ENCODE results near the gene NRG2. TPM values are rescaled to one million over a fixed set of nuclear protein-coding genes. Genes with fewer than 3 reads are reported as not detected.

Gene NRG2
- total and polyA plus RNA-seq, 2 experiments from 2014 or later, result 0.37 to 1.3 TPM

DNA sequence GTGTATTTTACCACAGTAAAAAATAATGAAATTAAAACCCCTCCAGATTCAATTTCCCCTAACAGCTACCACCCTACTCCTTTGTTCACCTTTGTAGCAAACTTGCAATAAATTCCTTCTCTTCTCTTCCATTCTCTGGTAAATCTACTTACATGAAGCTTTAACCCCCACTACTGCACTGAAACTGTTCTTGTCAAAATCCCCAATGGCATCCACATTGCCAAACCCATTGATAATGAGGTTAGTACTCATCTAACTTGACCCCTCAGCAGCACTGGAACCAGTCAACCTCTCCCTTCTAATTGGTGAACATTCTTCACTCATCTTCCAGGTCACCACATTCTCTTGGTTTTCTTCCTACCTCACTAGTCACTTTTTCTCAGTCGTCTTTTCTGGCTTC lies 29.6 kb downstream of the NRG2 start (continued):
- TF ChIP-seq, protein P1, sequence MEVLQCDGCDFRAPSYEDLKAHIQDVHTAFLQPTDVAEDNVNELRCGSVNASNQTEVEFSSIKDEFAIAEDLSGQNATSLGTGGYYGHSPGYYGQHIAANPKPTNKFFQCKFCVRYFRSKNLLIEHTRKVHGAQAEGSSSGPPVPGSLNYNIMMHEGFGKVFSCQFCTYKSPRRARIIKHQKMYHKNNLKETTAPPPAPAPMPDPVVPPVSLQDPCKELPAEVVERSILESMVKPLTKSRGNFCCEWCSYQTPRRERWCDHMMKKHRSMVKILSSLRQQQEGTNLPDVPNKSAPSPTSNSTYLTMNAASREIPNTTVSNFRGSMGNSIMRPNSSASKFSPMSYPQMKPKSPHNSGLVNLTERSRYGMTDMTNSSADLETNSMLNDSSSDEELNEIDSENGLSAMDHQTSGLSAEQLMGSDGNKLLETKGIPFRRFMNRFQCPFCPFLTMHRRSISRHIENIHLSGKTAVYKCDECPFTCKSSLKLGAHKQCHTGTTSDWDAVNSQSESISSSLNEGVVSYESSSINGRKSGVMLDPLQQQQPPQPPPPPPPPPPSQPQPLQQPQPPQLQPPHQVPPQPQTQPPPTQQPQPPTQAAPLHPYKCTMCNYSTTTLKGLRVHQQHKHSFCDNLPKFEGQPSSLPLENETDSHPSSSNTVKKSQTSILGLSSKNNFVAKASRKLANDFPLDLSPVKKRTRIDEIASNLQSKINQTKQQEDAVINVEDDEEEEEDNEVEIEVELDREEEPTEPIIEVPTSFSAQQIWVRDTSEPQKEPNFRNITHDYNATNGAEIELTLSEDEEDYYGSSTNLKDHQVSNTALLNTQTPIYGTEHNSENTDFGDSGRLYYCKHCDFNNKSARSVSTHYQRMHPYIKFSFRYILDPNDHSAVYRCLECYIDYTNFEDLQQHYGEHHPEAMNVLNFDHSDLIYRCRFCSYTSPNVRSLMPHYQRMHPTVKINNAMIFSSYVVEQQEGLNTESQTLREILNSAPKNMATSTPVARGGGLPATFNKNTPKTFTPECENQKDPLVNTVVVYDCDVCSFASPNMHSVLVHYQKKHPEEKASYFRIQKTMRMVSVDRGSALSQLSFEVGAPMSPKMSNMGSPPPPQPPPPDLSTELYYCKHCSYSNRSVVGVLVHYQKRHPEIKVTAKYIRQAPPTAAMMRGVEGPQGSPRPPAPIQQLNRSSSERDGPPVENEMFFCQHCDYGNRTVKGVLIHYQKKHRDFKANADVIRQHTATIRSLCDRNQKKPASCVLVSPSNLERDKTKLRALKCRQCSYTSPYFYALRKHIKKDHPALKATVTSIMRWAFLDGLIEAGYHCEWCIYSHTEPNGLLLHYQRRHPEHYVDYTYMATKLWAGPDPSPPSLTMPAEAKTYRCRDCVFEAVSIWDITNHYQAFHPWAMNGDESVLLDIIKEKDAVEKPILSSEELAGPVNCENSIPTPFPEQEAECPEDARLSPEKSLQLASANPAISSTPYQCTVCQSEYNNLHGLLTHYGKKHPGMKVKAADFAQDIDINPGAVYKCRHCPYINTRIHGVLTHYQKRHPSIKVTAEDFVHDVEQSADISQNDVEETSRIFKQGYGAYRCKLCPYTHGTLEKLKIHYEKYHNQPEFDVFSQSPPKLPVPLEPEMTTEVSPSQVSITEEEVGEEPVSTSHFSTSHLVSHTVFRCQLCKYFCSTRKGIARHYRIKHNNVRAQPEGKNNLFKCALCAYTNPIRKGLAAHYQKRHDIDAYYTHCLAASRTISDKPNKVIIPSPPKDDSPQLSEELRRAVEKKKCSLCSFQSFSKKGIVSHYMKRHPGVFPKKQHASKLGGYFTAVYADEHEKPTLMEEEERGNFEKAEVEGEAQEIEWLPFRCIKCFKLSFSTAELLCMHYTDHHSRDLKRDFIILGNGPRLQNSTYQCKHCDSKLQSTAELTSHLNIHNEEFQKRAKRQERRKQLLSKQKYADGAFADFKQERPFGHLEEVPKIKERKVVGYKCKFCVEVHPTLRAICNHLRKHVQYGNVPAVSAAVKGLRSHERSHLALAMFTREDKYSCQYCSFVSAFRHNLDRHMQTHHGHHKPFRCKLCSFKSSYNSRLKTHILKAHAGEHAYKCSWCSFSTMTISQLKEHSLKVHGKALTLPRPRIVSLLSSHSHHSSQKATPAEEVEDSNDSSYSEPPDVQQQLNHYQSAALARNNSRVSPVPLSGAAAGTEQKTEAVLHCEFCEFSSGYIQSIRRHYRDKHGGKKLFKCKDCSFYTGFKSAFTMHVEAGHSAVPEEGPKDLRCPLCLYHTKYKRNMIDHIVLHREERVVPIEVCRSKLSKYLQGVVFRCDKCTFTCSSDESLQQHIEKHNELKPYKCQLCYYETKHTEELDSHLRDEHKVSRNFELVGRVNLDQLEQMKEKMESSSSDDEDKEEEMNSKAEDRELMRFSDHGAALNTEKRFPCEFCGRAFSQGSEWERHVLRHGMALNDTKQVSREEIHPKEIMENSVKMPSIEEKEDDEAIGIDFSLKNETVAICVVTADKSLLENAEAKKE (CRISPR knock-in tag; IDR thresholded peaks at IDR 0.05), result no peak
- TF ChIP-seq, protein P2, sequence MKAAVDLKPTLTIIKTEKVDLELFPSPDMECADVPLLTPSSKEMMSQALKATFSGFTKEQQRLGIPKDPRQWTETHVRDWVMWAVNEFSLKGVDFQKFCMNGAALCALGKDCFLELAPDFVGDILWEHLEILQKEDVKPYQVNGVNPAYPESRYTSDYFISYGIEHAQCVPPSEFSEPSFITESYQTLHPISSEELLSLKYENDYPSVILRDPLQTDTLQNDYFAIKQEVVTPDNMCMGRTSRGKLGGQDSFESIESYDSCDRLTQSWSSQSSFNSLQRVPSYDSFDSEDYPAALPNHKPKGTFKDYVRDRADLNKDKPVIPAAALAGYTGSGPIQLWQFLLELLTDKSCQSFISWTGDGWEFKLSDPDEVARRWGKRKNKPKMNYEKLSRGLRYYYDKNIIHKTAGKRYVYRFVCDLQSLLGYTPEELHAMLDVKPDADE (IDR thresholded peaks at IDR 0.05), result no peak
- TF ChIP-seq, protein P3, sequence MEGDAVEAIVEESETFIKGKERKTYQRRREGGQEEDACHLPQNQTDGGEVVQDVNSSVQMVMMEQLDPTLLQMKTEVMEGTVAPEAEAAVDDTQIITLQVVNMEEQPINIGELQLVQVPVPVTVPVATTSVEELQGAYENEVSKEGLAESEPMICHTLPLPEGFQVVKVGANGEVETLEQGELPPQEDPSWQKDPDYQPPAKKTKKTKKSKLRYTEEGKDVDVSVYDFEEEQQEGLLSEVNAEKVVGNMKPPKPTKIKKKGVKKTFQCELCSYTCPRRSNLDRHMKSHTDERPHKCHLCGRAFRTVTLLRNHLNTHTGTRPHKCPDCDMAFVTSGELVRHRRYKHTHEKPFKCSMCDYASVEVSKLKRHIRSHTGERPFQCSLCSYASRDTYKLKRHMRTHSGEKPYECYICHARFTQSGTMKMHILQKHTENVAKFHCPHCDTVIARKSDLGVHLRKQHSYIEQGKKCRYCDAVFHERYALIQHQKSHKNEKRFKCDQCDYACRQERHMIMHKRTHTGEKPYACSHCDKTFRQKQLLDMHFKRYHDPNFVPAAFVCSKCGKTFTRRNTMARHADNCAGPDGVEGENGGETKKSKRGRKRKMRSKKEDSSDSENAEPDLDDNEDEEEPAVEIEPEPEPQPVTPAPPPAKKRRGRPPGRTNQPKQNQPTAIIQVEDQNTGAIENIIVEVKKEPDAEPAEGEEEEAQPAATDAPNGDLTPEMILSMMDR (conservative IDR thresholded peaks at IDR 0.05; ENCODE audit: low read depth in 2 of 2), result no peak
- TF ChIP-seq JUNB (IDR thresholded peaks at IDR 0.05; ENCODE audit: unreplicated experiment), result no peak

DNA sequence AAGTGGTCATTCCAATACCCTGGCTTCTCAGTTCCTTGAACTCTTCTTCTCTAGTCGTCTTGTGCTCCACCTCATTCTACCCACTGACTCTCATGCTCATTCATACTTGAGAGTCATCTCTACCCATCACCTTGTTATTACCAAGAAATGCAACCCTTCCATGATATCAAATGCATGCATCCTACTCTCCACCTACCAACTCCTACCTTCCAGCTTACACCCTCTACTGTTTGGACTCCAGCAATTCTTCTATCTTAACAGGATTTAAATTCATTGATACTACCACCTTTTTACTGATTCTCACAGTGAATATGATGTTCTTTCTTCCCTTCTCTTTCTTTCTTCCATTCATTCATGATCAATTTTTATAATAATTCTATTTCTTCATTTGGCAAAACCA lies 30.7 kb downstream of the NRG2 start:
- Histone ChIP-seq H2AFZ (no peak overlapping the region), H3K79me2 (replicated peaks; ENCODE audit: insufficient read depth) (no peaks in the 10 kb centered on the region), H3K9me2 (ENCODE audit: insufficient read depth) (no peaks in the 10 kb centered on the region), H4K20me1 (replicated peaks; ENCODE audit: insufficient read depth) (no peaks in the 10 kb centered on the region), H3K27ac (ENCODE audit: low read depth) (no peak overlapping the region), H3K27me3 (ENCODE audit: insufficient read depth) (peaks cover 10% of the 10 kb centered on the region; the same call in 1 of the 2 replicates), H3K4me2 (no peak overlapping the region), H3F3A (replicated peaks; ENCODE audit: low read depth) (no peaks in the 10 kb centered on the region), H3K36me3 (ENCODE audit: insufficient read depth) (no peaks in the 10 kb centered on the region), H3K4me1 (ENCODE audit: insufficient read depth) (no peaks in the 10 kb centered on the region), H3K4me3 (no peak overlapping the region)
- Mint-ChIP-seq H3K4me3 (no peak overlapping the region), H3K9me3 (no peaks in the 10 kb centered on the region), H3K27ac (no peak overlapping the region), H3K4me1 (no peaks in the 10 kb centered on the region), H3K27me3 (ENCODE audit: insufficient read depth, low read depth, poor library complexity) (no peaks in the 10 kb centered on the region), H3K36me3 (ENCODE audit: low read depth) (no peaks in the 10 kb centered on the region)
- ATAC-seq, result no peak
- no peak for DNase-seq (ENCODE audit: low spot score)
- TF ChIP-seq ZNF114 (CRISPR knock-in tag; IDR thresholded peaks at IDR 0.05), result no peak
- no peak for TF ChIP-seq POLR2AphosphoS5 (IDR thresholded peaks at IDR 0.05; ENCODE audit: low read depth)
- no peak for TF ChIP-seq EZH2 (IDR thresholded peaks at IDR 0.05; ENCODE audit: low read depth, unreplicated experiment)
- no peak for TF ChIP-seq STAT1 (IDR thresholded peaks at IDR 0.05; ENCODE audit: unreplicated experiment)

All from GM23338 (cell line).